T-helper 1 cell treated with Interleukin-12 subunit alpha and Interleukin-12 subunit beta and Interleukin-4 antibody, amounts not matched to agents 30 μg/mL and 1 μg/mL, for 36 hours (primary cell): ENCODE measurements around the gene FTCD.
"Not testable (repeated sequence)": the region's sequence is repeated elsewhere in the genome, so short reads cannot be mapped to it uniquely, and the experiment has no call there.

ENCODE experiments used
- H3K27ac Mint-ChIP-seq: one replicate; pipeline ENCODE4 v1.8.0; 2021; ENCODE audit warnings: mild to moderate bottlenecking, mixed read lengths
- H3K27me3 Mint-ChIP-seq: one replicate; pipeline ENCODE4 v1.8.0; 2021; ENCODE audit warnings: low read depth, mixed read lengths
- H3K36me3 Mint-ChIP-seq: one replicate; pipeline ENCODE4 v1.8.0; 2021; ENCODE audit warnings: low read depth, mixed read lengths
- H3K4me1 Mint-ChIP-seq: one replicate; pipeline ENCODE4 v1.8.0; 2021; ENCODE audit warnings: low read depth, mixed read lengths
- H3K4me3 Mint-ChIP-seq: one replicate; pipeline ENCODE4 v1.8.0; 2021; ENCODE audit warnings: mild to moderate bottlenecking, moderate library complexity, mixed read lengths
- H3K9me3 Mint-ChIP-seq: one replicate; pipeline ENCODE4 v1.8.0; 2021; ENCODE audit warnings: mixed read lengths

The FTCD gene

DNA sequence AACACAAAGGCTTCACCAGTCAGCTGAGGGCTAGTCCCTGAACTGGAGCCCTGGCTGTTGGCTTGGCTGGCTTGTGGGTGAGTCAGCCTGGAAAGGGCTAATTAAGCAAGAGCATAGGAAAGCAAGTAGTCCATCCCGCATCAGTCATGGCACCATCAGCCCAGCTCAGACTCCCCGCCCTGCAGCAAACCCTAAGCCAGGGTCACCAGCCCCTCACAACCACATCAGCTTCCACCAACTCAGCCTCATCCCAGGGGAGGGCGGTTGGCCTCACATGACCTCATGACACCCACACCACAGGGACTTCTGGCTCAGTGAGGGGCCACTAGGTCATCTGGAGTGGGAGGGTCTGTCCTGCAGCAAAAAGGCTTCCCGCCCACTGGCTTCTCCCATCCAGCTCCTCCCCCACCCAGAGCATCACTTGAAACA lies 35.9 kb upstream of the FTCD start:
- H3K4me1 Mint-ChIP-seq = no peaks in the 10 kb centered on the region
- H3K27ac Mint-ChIP-seq = no peak overlapping the region
- no peak overlapping the region for H3K4me3 Mint-ChIP-seq
- H3K9me3 Mint-ChIP-seq = no peaks in the 10 kb centered on the region
- no peaks in the 10 kb centered on the region for H3K27me3 Mint-ChIP-seq
- peaks cover 17% of the 10 kb centered on the region for H3K36me3 Mint-ChIP-seq

- Mint-ChIP-seq H3K4me1 (no peaks in the 10 kb centered on the region), H3K27ac (no peak overlapping the region), H3K4me3 (no peak overlapping the region), H3K27me3 (no peaks in the 10 kb centered on the region), H3K9me3 (no peaks in the 10 kb centered on the region), H3K36me3 (peaks cover 17% of the 10 kb centered on the region)
These were observed 35.2 kb upstream of the FTCD start for GRCh38 chr21:46190491-46191131.

- Mint-ChIP-seq H3K4me1 (peaks cover 3% of the 10 kb centered on the region), H3K27ac (no peak overlapping the region), H3K4me3 (no peak overlapping the region), H3K36me3 (peaks cover 14% of the 10 kb centered on the region), H3K9me3 (no peaks in the 10 kb centered on the region), H3K27me3 (no peaks in the 10 kb centered on the region)
These were observed 34.6 kb upstream of the FTCD start for GRCh38 chr21:46189959-46190490.

DNA sequence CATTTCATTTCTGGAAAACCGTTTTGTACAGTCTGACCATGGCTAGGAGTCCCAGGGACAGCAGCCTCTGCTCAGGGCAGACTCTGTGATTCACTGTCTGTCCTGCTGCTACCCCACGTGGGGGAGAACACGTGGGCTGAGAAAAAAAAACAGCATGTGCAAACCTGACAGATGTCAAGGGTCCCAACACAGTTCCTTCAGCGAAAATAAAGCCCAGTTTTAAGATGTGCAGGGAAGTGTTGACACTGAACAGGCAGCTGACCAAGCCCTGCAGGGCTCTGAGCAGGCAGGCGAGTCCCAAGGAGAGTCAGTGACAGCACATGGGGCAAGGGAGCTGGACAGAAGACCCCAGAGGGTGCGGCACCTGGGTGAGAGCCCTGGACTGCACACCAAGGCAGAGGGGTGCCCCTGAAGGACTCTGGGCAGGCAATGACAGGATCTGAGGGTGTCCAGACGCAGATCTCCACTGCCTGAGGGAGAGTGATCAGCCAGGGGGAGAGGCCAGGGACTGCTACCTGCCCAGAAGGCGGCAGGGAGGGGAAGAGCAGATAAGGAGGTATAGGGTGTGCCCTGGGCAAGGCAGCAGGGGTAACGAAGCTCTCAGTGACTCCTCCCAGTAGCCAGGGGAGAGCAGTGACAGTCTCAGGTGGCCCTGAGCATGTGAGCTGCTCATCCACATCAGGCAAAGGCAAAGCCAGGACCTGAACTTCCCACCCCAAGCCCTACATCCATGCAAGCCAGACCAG lies 34.0 kb upstream of the FTCD start:
- H3K4me3 Mint-ChIP-seq = no peak overlapping the region
- H3K9me3 Mint-ChIP-seq = no peaks in the 10 kb centered on the region
- no peak overlapping the region for H3K27ac Mint-ChIP-seq
- peaks cover 11% of the 10 kb centered on the region for H3K36me3 Mint-ChIP-seq
- H3K27me3 Mint-ChIP-seq = no peaks in the 10 kb centered on the region
- peaks cover 4% of the 10 kb centered on the region for H3K4me1 Mint-ChIP-seq

DNA sequence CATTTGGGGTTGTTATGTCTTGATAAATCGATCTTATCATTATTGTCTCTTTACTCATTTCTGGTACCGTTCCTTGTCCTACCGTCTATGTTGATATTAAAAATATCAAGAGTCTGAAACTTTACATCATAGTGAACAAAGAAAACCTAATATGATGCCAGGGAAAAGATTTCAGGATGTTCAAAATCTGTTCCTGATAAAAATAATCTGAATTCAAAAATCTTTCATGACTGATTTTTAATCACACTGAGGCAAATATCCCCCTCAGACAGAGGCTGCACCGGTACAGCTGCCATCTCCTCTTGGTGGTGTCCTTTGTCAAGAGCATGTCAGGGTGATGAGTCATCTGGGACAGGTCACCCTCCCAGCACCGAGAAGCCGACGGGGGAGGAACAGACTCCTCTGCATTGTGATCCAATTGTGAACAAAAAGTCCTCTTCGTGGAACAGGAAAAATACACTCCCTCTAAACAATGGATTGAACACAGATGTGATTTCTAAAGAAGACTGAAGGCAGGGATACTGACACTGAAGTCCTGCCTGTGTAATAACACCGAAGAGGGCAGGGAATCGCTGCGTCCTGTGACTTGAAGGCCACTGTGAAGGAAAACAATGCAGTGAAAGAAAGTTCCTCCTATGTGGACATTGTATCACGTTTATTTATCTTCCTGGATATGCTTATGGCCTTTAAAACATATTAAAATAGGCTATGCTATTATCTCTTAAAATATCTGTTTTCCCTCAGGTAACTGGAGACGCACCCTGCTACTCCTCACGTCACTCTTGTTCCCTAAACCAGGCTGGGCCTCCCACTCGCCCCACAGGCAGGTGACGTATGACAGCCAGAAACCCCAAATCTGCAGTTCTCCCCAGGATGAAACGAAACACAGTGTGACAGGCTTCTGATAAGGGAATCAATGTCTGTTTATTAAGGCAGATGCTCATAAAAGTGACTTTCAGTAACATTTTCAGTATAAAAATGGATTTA lies 33.1 kb upstream of the FTCD start:
- no peaks in the 10 kb centered on the region for H3K27me3 Mint-ChIP-seq
- H3K4me1 Mint-ChIP-seq = peaks cover 4% of the 10 kb centered on the region
- peaks cover 3% of the 10 kb centered on the region for H3K36me3 Mint-ChIP-seq
- no peak overlapping the region for H3K27ac Mint-ChIP-seq
- H3K9me3 Mint-ChIP-seq = no peaks in the 10 kb centered on the region
- no peak overlapping the region for H3K4me3 Mint-ChIP-seq

GRCh38 chr21:46187814-46188213 lies 32.4 kb upstream of the FTCD start:
- Mint-ChIP-seq H3K9me3 (no peaks in the 10 kb centered on the region), H3K4me3 (no peak overlapping the region), H3K27me3 (no peaks in the 10 kb centered on the region), H3K27ac (no peak overlapping the region), H3K4me1 (peaks cover 6% of the 10 kb centered on the region), H3K36me3 (no peaks in the 10 kb centered on the region)

- Mint-ChIP-seq H3K4me3 (no peak overlapping the region), H3K36me3 (no peaks in the 10 kb centered on the region), H3K27ac (no peak overlapping the region), H3K4me1 (peaks cover 6% of the 10 kb centered on the region), H3K27me3 (no peaks in the 10 kb centered on the region), H3K9me3 (no peaks in the 10 kb centered on the region)
These were observed 31.9 kb upstream of the FTCD start for GRCh38 chr21:46187261-46187660.

DNA sequence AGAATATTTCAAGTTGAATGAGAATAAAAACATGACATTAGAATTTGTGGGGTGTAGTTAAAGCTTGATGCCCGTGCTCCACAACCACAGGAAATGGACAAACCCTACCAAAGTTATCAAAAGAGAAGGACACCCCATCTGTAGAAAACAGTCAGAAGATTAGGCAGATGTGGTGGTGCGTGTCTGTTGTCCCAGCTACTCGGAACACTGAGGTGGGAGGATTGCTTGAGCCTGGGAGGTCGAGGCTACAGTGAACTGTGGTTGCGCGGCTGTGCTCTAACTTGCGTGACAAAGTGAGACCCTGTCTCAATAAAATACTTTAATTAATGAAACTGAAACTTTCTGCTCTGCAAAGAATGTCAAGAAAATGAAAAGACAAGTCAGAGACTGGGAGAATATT lies 30.3 kb upstream of the FTCD start:
- Mint-ChIP-seq H3K9me3 (no peaks in the 10 kb centered on the region), H3K27me3 (no peaks in the 10 kb centered on the region), H3K4me3 (peak overlapping the region; percentile 34), H3K4me1 (peaks cover 6% of the 10 kb centered on the region), H3K36me3 (no peaks in the 10 kb centered on the region), H3K27ac (no peak overlapping the region)

DNA sequence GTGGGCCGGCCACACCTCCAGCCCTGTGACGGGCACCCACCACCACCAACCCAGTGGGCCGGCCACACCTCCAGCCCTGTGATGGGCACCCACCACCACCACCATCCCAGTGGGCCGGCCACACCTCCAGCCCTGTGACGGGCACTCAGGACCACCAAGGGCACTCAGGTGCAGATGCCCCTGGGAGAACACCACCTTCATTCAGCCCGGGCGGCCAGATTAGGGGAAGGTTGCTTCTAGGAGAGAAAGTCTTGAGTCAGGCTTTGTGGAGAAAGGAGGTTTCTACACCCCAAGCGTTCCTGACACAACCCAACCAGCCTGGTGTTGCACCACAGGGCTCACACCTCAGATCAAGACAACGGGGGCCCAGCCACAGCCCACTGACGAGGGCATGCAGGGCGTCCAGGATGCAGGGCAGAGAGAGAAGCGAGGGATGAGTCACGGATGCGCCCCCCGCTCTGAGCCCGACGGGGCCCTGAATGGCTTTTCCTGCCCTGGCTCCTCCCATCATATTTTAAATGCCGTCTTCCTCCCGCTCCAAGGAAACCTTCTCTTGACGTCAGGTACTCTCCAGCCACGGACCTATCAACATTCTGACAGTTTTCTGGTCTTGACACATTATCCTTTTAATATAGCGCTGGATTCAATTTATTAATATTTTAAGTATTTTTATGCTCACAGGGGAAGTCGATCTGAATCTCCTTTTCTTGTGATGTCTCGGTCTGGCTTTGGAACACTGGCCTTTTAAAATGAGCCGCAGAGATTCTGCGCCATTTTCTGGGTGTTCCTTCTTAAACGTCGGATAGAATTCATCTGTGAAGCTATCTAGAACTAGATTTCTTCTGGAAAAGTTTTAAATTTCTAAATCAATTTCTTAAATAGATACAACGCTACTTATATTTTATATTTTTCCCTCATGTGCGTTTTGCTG lies 29.5 kb upstream of the FTCD start:
- H3K4me3 Mint-ChIP-seq = peak overlapping the region; percentile 86
- H3K4me1 Mint-ChIP-seq = peaks cover 6% of the 10 kb centered on the region
- no peaks in the 10 kb centered on the region for H3K9me3 Mint-ChIP-seq
- H3K27me3 Mint-ChIP-seq = no peaks in the 10 kb centered on the region
- peak overlapping the region; percentile 75 for H3K27ac Mint-ChIP-seq
- no peaks in the 10 kb centered on the region for H3K36me3 Mint-ChIP-seq

DNA sequence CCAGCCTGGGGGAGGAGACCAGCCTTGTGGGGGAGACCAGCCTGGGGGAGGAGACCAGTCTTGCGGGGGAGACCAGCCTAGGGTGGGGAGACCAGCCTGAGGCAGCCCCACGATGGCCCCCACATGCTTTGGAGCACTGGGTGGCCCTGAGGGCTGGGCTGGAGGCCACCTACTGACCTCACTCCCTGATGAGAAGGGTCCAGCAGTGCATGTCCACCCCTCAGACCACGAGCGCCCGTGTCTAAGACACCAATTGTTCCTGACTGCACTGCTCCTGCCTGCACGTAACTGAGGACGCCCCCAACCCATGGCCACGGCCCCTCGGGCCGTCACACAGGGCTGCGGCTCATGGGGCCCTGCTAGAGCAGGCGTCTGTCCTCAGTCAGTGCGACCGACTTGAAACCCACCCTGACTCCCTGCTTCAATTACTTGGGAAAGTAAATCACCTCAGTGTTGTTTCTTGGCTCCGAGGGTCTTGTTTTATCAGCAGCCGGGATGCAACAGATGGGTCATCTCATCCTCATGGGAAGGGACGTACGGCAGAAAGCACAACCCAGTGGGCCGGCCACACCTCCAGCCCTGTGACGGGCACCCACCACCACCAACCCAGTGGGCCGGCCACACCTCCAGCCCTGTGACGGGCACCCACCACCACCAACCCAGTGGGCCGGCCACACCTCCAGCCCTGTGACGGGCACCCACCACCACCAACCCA lies 28.7 kb upstream of the FTCD start, which contains the start of gene SPATC1L:
SPATC1L (minus strand) TSS at position 550 of the 715 bp plus-strand sequence. CDS start 1,643 bp downstream, outside the sequence.
- Mint-ChIP-seq H3K36me3 (no peaks in the 10 kb centered on the region), H3K4me1 (peaks cover 6% of the 10 kb centered on the region), H3K27ac (peak within 1 kb of the TSS; percentile 75), H3K9me3 (no peaks in the 10 kb centered on the region), H3K27me3 (no peaks in the 10 kb centered on the region), H3K4me3 (peak within 1 kb of the TSS; percentile 86)

GRCh38 chr21:46183337-46183909 lies 28.0 kb upstream of the FTCD start:
- not testable (repeated sequence) for H3K9me3 Mint-ChIP-seq, H3K4me1 Mint-ChIP-seq, H3K36me3 Mint-ChIP-seq, H3K27me3 Mint-ChIP-seq
- Mint-ChIP-seq H3K4me3 (peak overlapping the region; percentile 67), H3K27ac (peak overlapping the region; percentile 63)

DNA sequence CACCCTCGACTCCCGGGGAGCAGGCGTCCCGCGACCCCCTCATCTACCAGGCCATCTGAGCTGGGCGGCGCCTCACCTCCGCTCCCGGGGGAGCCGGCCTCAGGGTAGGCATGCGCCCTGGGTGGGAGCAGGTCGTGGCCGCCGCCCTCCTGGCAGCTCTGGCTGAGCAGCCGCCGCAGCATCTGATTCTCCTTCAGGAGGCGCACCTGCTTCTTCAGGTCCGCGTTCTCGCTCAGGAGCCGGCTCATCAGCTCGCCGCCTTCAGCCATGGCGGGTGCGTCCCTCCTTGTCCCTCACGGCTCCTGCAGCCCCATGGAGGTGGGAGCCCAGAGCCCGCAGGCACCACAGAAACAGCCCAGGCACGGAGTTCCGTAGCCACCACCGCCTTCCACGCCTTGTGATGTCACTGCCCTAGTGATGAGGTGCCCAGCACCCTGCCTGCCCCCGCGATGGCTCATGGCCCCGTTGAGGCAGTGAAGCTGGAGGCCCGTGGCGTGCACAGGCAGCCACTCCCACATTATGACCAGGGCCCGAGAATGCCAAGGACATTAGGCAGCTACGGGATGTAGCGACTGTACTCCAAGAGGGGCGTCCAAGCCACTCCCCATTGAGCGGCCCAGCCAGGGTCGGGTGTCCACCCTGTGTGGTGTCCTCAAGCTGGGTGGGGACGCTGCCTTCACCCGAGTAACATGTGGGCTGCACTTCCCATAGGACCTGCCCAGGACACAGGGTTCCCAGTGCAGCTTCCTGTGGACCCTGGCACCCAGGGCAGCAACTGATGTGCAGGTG lies 27.4 kb upstream of the FTCD start:
- no peaks in the 10 kb centered on the region for H3K27me3 Mint-ChIP-seq
- H3K36me3 Mint-ChIP-seq = no peaks in the 10 kb centered on the region
- H3K9me3 Mint-ChIP-seq = peaks cover under 1% of the 10 kb centered on the region
- peaks cover 6% of the 10 kb centered on the region for H3K4me1 Mint-ChIP-seq
- H3K27ac Mint-ChIP-seq = peak overlapping the region; percentile 63
- H3K4me3 Mint-ChIP-seq = peak overlapping the region; percentile 67
